ENCODE results near the gene CELA2B.

DNA sequence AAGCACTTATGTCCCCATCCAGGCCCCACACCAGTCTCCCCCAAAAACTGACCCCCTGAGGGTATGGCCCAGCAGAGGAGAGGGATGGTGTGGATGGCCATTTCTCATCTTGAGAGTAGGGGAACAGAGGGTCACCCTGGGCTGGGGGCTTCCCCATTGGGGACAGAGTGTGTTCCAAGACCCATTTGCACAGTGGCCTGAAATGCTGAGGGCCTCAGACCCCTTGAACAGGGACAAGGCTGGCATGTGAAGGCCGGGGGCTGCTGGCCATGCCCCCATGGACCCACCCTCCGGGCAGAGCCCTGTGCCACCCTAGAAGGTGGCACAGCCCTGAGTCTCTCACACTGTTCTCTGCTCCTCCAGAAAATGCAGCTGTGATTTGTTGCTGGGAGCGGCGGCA is 29.7 kb upstream of the CELA2B start:
- TF ChIP-seq, protein P1, sequence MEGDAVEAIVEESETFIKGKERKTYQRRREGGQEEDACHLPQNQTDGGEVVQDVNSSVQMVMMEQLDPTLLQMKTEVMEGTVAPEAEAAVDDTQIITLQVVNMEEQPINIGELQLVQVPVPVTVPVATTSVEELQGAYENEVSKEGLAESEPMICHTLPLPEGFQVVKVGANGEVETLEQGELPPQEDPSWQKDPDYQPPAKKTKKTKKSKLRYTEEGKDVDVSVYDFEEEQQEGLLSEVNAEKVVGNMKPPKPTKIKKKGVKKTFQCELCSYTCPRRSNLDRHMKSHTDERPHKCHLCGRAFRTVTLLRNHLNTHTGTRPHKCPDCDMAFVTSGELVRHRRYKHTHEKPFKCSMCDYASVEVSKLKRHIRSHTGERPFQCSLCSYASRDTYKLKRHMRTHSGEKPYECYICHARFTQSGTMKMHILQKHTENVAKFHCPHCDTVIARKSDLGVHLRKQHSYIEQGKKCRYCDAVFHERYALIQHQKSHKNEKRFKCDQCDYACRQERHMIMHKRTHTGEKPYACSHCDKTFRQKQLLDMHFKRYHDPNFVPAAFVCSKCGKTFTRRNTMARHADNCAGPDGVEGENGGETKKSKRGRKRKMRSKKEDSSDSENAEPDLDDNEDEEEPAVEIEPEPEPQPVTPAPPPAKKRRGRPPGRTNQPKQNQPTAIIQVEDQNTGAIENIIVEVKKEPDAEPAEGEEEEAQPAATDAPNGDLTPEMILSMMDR (conservative IDR thresholded peaks at IDR 0.05): no peak
- TF ChIP-seq ZFX (IDR thresholded peaks at IDR 0.05): no peak
